GM12875 (cell line): ENCODE data around the gene CIAO2A.

Experiments used
- H3K4me3 ChIP-seq: one replicate; pipeline ENCODE4 v1.5.1; 2011; ENCODE audit warnings: low read depth, low read length, control low read depth
- TF ChIP-seq, protein P1 (sequence below): IDR thresholded peaks from 2 replicates; pipeline ENCODE4 v1.5.1; 2011; ENCODE audit warnings: low read depth, mild to moderate bottlenecking, control low read depth, inconsistent platforms, low read length, moderate library complexity, borderline replicate concordance; ENCODE audit not compliant: insufficient read depth

The CIAO2A gene

DNA sequence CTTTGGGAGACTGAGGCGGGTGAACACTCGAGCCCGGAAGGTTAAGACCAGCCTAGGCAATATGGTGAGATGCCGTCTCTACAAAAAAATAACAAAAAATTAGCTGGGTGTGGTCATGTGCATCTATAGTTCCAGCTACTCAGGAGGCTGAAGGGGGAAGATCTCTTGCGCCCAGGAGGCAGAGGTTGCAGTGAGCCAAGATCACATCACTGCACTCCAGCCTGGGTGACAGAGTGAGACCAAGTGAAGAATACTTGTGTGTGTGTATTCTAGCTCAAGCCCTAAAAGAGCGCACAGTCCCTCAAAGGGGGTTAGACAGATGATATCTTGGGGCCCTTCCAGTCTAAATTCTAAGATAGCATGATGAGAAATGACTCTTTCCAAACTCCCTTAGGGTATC lies 71.1 kb downstream of the CIAO2A start:
- no peak overlapping the region for H3K4me3 ChIP-seq
- TF ChIP-seq, protein P1, sequence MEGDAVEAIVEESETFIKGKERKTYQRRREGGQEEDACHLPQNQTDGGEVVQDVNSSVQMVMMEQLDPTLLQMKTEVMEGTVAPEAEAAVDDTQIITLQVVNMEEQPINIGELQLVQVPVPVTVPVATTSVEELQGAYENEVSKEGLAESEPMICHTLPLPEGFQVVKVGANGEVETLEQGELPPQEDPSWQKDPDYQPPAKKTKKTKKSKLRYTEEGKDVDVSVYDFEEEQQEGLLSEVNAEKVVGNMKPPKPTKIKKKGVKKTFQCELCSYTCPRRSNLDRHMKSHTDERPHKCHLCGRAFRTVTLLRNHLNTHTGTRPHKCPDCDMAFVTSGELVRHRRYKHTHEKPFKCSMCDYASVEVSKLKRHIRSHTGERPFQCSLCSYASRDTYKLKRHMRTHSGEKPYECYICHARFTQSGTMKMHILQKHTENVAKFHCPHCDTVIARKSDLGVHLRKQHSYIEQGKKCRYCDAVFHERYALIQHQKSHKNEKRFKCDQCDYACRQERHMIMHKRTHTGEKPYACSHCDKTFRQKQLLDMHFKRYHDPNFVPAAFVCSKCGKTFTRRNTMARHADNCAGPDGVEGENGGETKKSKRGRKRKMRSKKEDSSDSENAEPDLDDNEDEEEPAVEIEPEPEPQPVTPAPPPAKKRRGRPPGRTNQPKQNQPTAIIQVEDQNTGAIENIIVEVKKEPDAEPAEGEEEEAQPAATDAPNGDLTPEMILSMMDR = no peak
